HG03439 (cell line): ENCODE results near the gene CSNK2A3.
"Not testable (repeated sequence)": the region's sequence is repeated elsewhere in the genome, so short reads cannot be mapped to it uniquely, and the experiment has no call there.

Experiments
- ATAC-seq: cut with Tn5 transposase; IDR thresholded peaks from one replicate; pipeline ENCODE4 v1.9.1; 2021; ENCODE audit warnings: mild to moderate bottlenecking, moderate library complexity; ENCODE audit not compliant: unreplicated experiment

The CSNK2A3 gene

GRCh38 chr11:11352878-11353277, at the start of gene CSNK2A3:
Gene CSNK2A3, minus strand, starts transcription at chr11:11353250. Its CDS starts 131 bp downstream, at chr11:11353119.
- not testable (repeated sequence) for ATAC-seq

- ATAC-seq, result no peak
These were observed 49.0 kb upstream of the CSNK2A3 start for GRCh38 chr11:11401960-11402535.

GRCh38 chr11:11400635-11401232, 47.7 kb upstream of the CSNK2A3 start:
- no peak for ATAC-seq

- ATAC-seq, result no peak
These were observed 47.1 kb upstream of the CSNK2A3 start for GRCh38 chr11:11400121-11400520.

GRCh38 chr11:11397781-11398180, 44.7 kb upstream of the CSNK2A3 start:
- ATAC-seq, result no peak

- ATAC-seq, result no peak
These were observed 44.0 kb upstream of the CSNK2A3 start for GRCh38 chr11:11397036-11397415.

- ATAC-seq, result no peak
These were observed 43.4 kb upstream of the CSNK2A3 start for GRCh38 chr11:11396301-11397035.

- no peak for ATAC-seq
These were observed 42.1 kb upstream of the CSNK2A3 start for GRCh38 chr11:11395126-11395525.

- no peak for ATAC-seq
These were observed 41.2 kb upstream of the CSNK2A3 start for GRCh38 chr11:11394241-11394640.

GRCh38 chr11:11391796-11392463, 38.9 kb upstream of the CSNK2A3 start:
- no peak for ATAC-seq

- no peak for ATAC-seq
These were observed 38.1 kb upstream of the CSNK2A3 start for GRCh38 chr11:11391169-11391568.

- ATAC-seq, result no peak
These were observed 37.2 kb upstream of the CSNK2A3 start for GRCh38 chr11:11390068-11390771.

GRCh38 chr11:11389238-11389637, 36.2 kb upstream of the CSNK2A3 start:
- ATAC-seq, result no peak

- ATAC-seq, result no peak
These were observed 34.7 kb upstream of the CSNK2A3 start for GRCh38 chr11:11387622-11388305.

GRCh38 chr11:11387207-11387606, 34.2 kb upstream of the CSNK2A3 start:
- no peak for ATAC-seq

- no peak for ATAC-seq
These were observed 31.8 kb upstream of the CSNK2A3 start for GRCh38 chr11:11384829-11385228.

GRCh38 chr11:11383995-11384394, 30.9 kb upstream of the CSNK2A3 start:
- no peak for ATAC-seq

- no peak for ATAC-seq
These were observed 29.9 kb upstream of the CSNK2A3 start for GRCh38 chr11:11382858-11383532.

- no peak for ATAC-seq
These were observed 28.5 kb upstream of the CSNK2A3 start for GRCh38 chr11:11381471-11382105.
